HG02571 (cell line): ENCODE measurements around the gene CCM2L.

Experiments used
- ATAC-seq: cut with Tn5 transposase; IDR thresholded peaks from one replicate; pipeline ENCODE4 v1.9.1; 2021; ENCODE audit warnings: mild to moderate bottlenecking, moderate library complexity; ENCODE audit not compliant: unreplicated experiment

Gene CCM2L

GRCh38 chr20:31992086-31992485, 18.2 kb upstream of the CCM2L start:
- ATAC-seq: no peak

- no peak for ATAC-seq
Measured at GRCh38 chr20:31996996-31997395, 13.2 kb upstream of the CCM2L start.

GRCh38 chr20:31998246-31998645, 12.0 kb upstream of the CCM2L start:
- ATAC-seq: no peak

GRCh38 chr20:32003325-32003724, 6.9 kb upstream of the CCM2L start:
- ATAC-seq: no peak

- ATAC-seq: no peak
Measured at GRCh38 chr20:32004963-32005362, 5.3 kb upstream of the CCM2L start.

- no peak for ATAC-seq
Measured at GRCh38 chr20:32006053-32006452, 4.2 kb upstream of the CCM2L start.

- no peak for ATAC-seq
Measured at GRCh38 chr20:32006841-32007786, 3.1 kb upstream of the CCM2L start.

GRCh38 chr20:32007787-32008616, 2.2 kb upstream of the CCM2L start:
- ATAC-seq: no peak

- ATAC-seq: no peak
Measured at GRCh38 chr20:32009564-32009963, 674 bp upstream of the CCM2L start.

GRCh38 chr20:32010666-32011065, 428 bp downstream of the CCM2L start:
- no peak for ATAC-seq

GRCh38 chr20:32012159-32012688, 2.0 kb downstream of the CCM2L start:
- ATAC-seq: no peak

- no peak for ATAC-seq
Measured at GRCh38 chr20:32013326-32013725, 3.1 kb downstream of the CCM2L start.

GRCh38 chr20:32017711-32018251, 7.5 kb downstream of the CCM2L start:
- no peak for ATAC-seq

- ATAC-seq: no peak
Measured at GRCh38 chr20:32018269-32019155, 8.3 kb downstream of the CCM2L start.

GRCh38 chr20:32019156-32019510, 8.9 kb downstream of the CCM2L start:
- ATAC-seq: no peak

GRCh38 chr20:32019563-32020463, 9.6 kb downstream of the CCM2L start:
- no peak for ATAC-seq

- no peak for ATAC-seq
Measured at GRCh38 chr20:32021091-32021490, 10.9 kb downstream of the CCM2L start.

GRCh38 chr20:32024683-32025295, 14.6 kb downstream of the CCM2L start:
- no peak for ATAC-seq

- no peak for ATAC-seq
Measured at GRCh38 chr20:32027643-32028042, 17.4 kb downstream of the CCM2L start.
